Activated CD8-positive, alpha-beta T cell treated with anti-CD3 and anti-CD28 coated beads for 36 hours (primary cell): Measurements from ENCODE around the gene MEAF6. TPM values are rescaled to one million over a fixed set of nuclear protein-coding genes. Genes with fewer than 3 reads are reported as not detected.
"Not testable (repeated sequence)": the region's sequence is repeated elsewhere in the genome, so short reads cannot be mapped to it uniquely, and the experiment has no call there.

ENCODE experiments used
- ATAC-seq: fragments of 200-7000 bp; cut with Tn5 transposase; one replicate; pipeline ENCODE4 v1.10.0; 2021; ENCODE audit warnings: mild to moderate bottlenecking, moderate library complexity
- CTCF ChIA-PET: fragments of 350-600 bp; sonication (Branson Sonifier 250); formaldehyde crosslinking; loops from one replicate; lab custom pipeline; 2021; ENCODE audit warnings: antibody characterized with exemption; lab: Charles Lee
- POLR2A ChIA-PET: fragments of 350-600 bp; sonication (Branson Sonifier 250); formaldehyde crosslinking; loops from one replicate; lab custom pipeline; 2021; ENCODE audit warnings: antibody characterized with exemption; lab: Charles Lee
- DNase-seq: peaks from one replicate; pipeline ENCODE4 v3.0.0-alpha.2; 2020
- H3K27ac Mint-ChIP-seq: one replicate; pipeline ENCODE4 v1.8.0; 2021; ENCODE audit warnings: mild to moderate bottlenecking, mixed read lengths
- H3K27me3 Mint-ChIP-seq: one replicate; pipeline ENCODE4 v1.8.0; 2021; ENCODE audit warnings: mixed read lengths
- H3K36me3 Mint-ChIP-seq: one replicate; pipeline ENCODE4 v1.8.0; 2021; ENCODE audit warnings: low read depth, mixed read lengths
- H3K4me1 Mint-ChIP-seq: one replicate; pipeline ENCODE4 v1.8.0; 2021; ENCODE audit warnings: low read depth, mixed read lengths
- H3K4me3 Mint-ChIP-seq: one replicate; pipeline ENCODE4 v1.8.0; 2021; ENCODE audit warnings: mild to moderate bottlenecking, moderate library complexity, mixed read lengths
- H3K9me3 Mint-ChIP-seq: one replicate; pipeline ENCODE4 v1.8.0; 2021; ENCODE audit warnings: mixed read lengths
- CTCF ChIP-seq: fragments of 200-600 bp; IDR thresholded peaks from one replicate; pipeline ENCODE4 v1.8.0; 2022; ENCODE audit warnings: antibody characterized with exemption, mild to moderate bottlenecking
- intact Hi-C: fragments of 100-400 bp; cut with micrococcal nuclease; formaldehyde crosslinking; loops from one replicate; pipeline ENCODE4 v1.10.0; 2022
- total RNA-seq, 2 experiments: library from RNA; stranded (reverse); gene quantifications; one replicate each; pipeline ENCODE4 v1.2.3, GENCODE V29; 2021

MEAF6 gene
- total RNA-seq, 2 experiments from 2014 or later = 74.0 to 76.3 TPM

- DNase-seq (peak; percentile 69), ATAC-seq (peak; percentile 49)
- H3K36me3 Mint-ChIP-seq = peaks cover 28% of the 10 kb centered on the region
- no peaks in the 10 kb centered on the region for H3K27me3 Mint-ChIP-seq
- H3K27ac Mint-ChIP-seq = peak overlapping the region; percentile 94
- intact Hi-C loops = no loop called here
- peaks cover 36% of the 10 kb centered on the region for H3K4me1 Mint-ChIP-seq
- H3K4me3 Mint-ChIP-seq = peak overlapping the region; percentile 83
- ChIA-PET POLR2A (interaction anchor here (0.6 to 1.6 kb wide), 5 partner anchors 11 to 45 kb away, joined by 3 to 5 read pairs (median 4); partner anchors contain the start of gene ZC3H12A), CTCF (interaction anchor here (1.6 kb wide), 1 partner anchor 32 kb away, joined by 6 read pairs; no protein-coding TSS in a partner anchor)
- TF ChIP-seq CTCF = no peak
- no peaks in the 10 kb centered on the region for H3K9me3 Mint-ChIP-seq
Measured at GRCh38 chr1:37519613-37520012, 5.0 kb upstream of the MEAF6 start.

- Mint-ChIP-seq H3K36me3 (peaks cover 28% of the 10 kb centered on the region), H3K27ac (peak overlapping the region; percentile 94), H3K4me1 (peaks cover 36% of the 10 kb centered on the region), H3K4me3 (peak overlapping the region; percentile 83)
- intact Hi-C loops, H3K27me3 Mint-ChIP-seq, H3K9me3 Mint-ChIP-seq: not testable (repeated sequence)
- ChIA-PET POLR2A (interaction anchor here (0.6 to 1.6 kb wide), 7 partner anchors 9 to 45 kb away, joined by 3 to 5 read pairs (median 3); partner anchors contain the start of gene ZC3H12A), CTCF (interaction anchor here (1.6 kb wide), 1 partner anchor 32 kb away, joined by 6 read pairs; no protein-coding TSS in a partner anchor)
- ATAC-seq = peak; percentile 8
- DNase-seq = peak; percentile 82
Measured at GRCh38 chr1:37518929-37519328, 4.4 kb upstream of the MEAF6 start.

GRCh38 chr1:37518241-37518640 lies 3.7 kb upstream of the MEAF6 start:
- POLR2A ChIA-PET = interaction anchor here (0.7 to 1.6 kb wide), 4 partner anchors 8 to 40 kb away, joined by 3 to 5 read pairs (median 4); no protein-coding TSS in a partner anchor
- H3K27me3 Mint-ChIP-seq, ATAC-seq, DNase-seq, H3K9me3 Mint-ChIP-seq, CTCF ChIA-PET, intact Hi-C loops: not testable (repeated sequence)
- Mint-ChIP-seq H3K4me3 (peak overlapping the region; percentile 83), H3K4me1 (peaks cover 40% of the 10 kb centered on the region), H3K27ac (peak overlapping the region; percentile 94), H3K36me3 (peaks cover 30% of the 10 kb centered on the region)

- peaks cover 30% of the 10 kb centered on the region for H3K36me3 Mint-ChIP-seq
- peaks cover 36% of the 10 kb centered on the region for H3K4me1 Mint-ChIP-seq
- H3K9me3 Mint-ChIP-seq = no peaks in the 10 kb centered on the region
- intact Hi-C loops = no loop called here
- no peak overlapping the region for H3K4me3 Mint-ChIP-seq
- no peaks in the 10 kb centered on the region for H3K27me3 Mint-ChIP-seq
- ChIA-PET POLR2A (no interaction called here), CTCF (no interaction called here)
- ATAC-seq (no peak), DNase-seq (no peak)
- TF ChIP-seq CTCF = no peak
- no peak overlapping the region for H3K27ac Mint-ChIP-seq
Measured at GRCh38 chr1:37517569-37517968, 3.0 kb upstream of the MEAF6 start.

GRCh38 chr1:37515185-37516034 lies 844 bp upstream of the MEAF6 start:
- peaks cover 35% of the 10 kb centered on the region for H3K36me3 Mint-ChIP-seq
- DNase-seq = no peak
- CTCF ChIA-PET = interaction anchor here (1.0 to 4.5 kb wide), 12 partner anchors 8 to 88 kb away, joined by 3 to 37 read pairs (median 3); no protein-coding TSS in a partner anchor
- H3K9me3 Mint-ChIP-seq = no peaks in the 10 kb centered on the region
- intact Hi-C loops = no loop called here
- H3K4me3 Mint-ChIP-seq = peak overlapping the region; percentile 98
- H3K4me1 Mint-ChIP-seq = peaks cover 45% of the 10 kb centered on the region
- H3K27ac Mint-ChIP-seq = peak overlapping the region; percentile 96
- no peak for ATAC-seq
- POLR2A ChIA-PET = interaction anchor here (0.9 to 3.4 kb wide), 11 partner anchors 9 to 183 kb away, joined by 3 to 52 read pairs (median 4); partner anchors contain the start of genes SNIP1 and ZC3H12A
- TF ChIP-seq CTCF = no peak
- H3K27me3 Mint-ChIP-seq = no peaks in the 10 kb centered on the region
